ENCODE data around the gene NINJ1.

- TF ChIP-seq TAF1 (IDR thresholded peaks at IDR 0.05; ENCODE audit: borderline replicate concordance, low read depth, low read length): no peak
- TF ChIP-seq POLR2A (IDR thresholded peaks at IDR 0.05; ENCODE audit: low read depth, low read length): no peak
These were observed 14.4 kb downstream of the NINJ1 start for GRCh38 chr9:93119703-93119952.

Measured in GM12892 (cell line).